Measurements from ENCODE around the gene DUSP3. TPM values are rescaled to one million over a fixed set of nuclear protein-coding genes. Genes with fewer than 3 reads are reported as not detected.

The DUSP3 gene
- polyA plus RNA-seq, 1 donor from 2014 or later, result 38.8 TPM

- no peak overlapping the region for H3K4me3 ChIP-seq (ENCODE audit: low read length)
- no peaks in the 10 kb centered on the region for H3K9me3 ChIP-seq (ENCODE audit: low read length)
- H3K4me2 ChIP-seq (ENCODE audit: low read length), result no peak overlapping the region
- no peaks in the 10 kb centered on the region for H3K79me2 ChIP-seq (replicated peaks; ENCODE audit: insufficient read depth, low read length)
- no peak overlapping the region for H3K27ac ChIP-seq (ENCODE audit: low read length)
- no peaks in the 10 kb centered on the region for H3K9me2 ChIP-seq (ENCODE audit: insufficient read depth, low read length)
- no peaks in the 10 kb centered on the region for H3K36me3 ChIP-seq (ENCODE audit: insufficient read depth, low read length)
- no peak overlapping the region for H3K9ac ChIP-seq (ENCODE audit: low read length)
- no peaks in the 10 kb centered on the region for H4K20me1 ChIP-seq (ENCODE audit: insufficient read depth)
- H3F3A ChIP-seq (ENCODE audit: insufficient read depth, low read length, poor library complexity, severe bottlenecking), result no peaks in the 10 kb centered on the region
- H2AFZ ChIP-seq (ENCODE audit: low read depth, low read length), result no peak overlapping the region
- no peaks in the 10 kb centered on the region for H3K27me3 ChIP-seq (ENCODE audit: insufficient read depth, low read depth, low read length)
- TF ChIP-seq CTCF (IDR thresholded peaks at IDR 0.05; ENCODE audit: poor library complexity, severe bottlenecking) (no peak), POLR2AphosphoS5 (IDR thresholded peaks at IDR 0.05) (no peak), EZH2 (IDR thresholded peaks at IDR 0.05; ENCODE audit: borderline replicate concordance, insufficient read depth, low read length, poor library complexity, severe bottlenecking) (no peak), TAF1 (IDR thresholded peaks at IDR 0.05; ENCODE audit: low read depth) (no peak), EP300 (conservative IDR thresholded peaks at IDR 0.05; ENCODE audit: poor library complexity, severe bottlenecking) (no peak), REST (IDR thresholded peaks at IDR 0.05; ENCODE audit: borderline replicate concordance) (no peak)
These were observed 47.4 kb upstream of the DUSP3 start for GRCh38 chr17:43826206-43826605.

DNA sequence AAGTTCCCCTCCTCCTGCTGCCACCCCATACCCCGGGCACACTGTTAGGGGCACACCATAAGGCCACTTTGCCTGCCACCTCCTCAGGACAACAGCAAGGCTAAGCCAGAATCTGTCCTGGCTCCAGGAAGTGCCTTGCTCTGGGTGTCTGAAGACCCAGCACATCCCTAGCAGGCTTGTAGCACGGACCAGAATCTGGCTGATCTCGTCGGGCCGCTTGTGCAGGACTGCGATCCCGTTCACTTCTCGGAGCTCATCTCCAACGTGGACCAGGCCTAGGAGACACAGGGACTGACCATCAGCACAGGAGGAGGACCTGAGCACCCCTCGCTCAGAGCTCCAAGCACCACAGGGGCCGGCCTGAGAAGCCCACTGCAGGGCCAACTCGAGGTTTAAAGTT is 46.8 kb upstream of the DUSP3 start:
- no peak overlapping the region for H3K4me2 ChIP-seq (ENCODE audit: low read length)
- H3F3A ChIP-seq (ENCODE audit: insufficient read depth, low read length, poor library complexity, severe bottlenecking), result no peaks in the 10 kb centered on the region
- no peak overlapping the region for H3K9ac ChIP-seq (ENCODE audit: low read length)
- H3K4me3 ChIP-seq (ENCODE audit: low read length), result no peak overlapping the region
- no peak overlapping the region for H2AFZ ChIP-seq (ENCODE audit: low read depth, low read length)
- no peak for TF ChIP-seq CTCF (IDR thresholded peaks at IDR 0.05; ENCODE audit: poor library complexity, severe bottlenecking)
- no peak for TF ChIP-seq SMC3 (conservative IDR thresholded peaks at IDR 0.05; ENCODE audit: poor library complexity)
- no peak for TF ChIP-seq POLR2AphosphoS5 (IDR thresholded peaks at IDR 0.05)
- H4K20me1 ChIP-seq (ENCODE audit: insufficient read depth), result no peaks in the 10 kb centered on the region
- no peaks in the 10 kb centered on the region for H3K9me3 ChIP-seq (ENCODE audit: low read length)
- no peak overlapping the region for H3K27ac ChIP-seq (ENCODE audit: low read length)
- no peaks in the 10 kb centered on the region for H3K79me2 ChIP-seq (replicated peaks; ENCODE audit: insufficient read depth, low read length)
- H3K27me3 ChIP-seq (ENCODE audit: insufficient read depth, low read depth, low read length), result no peaks in the 10 kb centered on the region
- no peaks in the 10 kb centered on the region for H3K9me2 ChIP-seq (ENCODE audit: insufficient read depth, low read length)
- H3K36me3 ChIP-seq (ENCODE audit: insufficient read depth, low read length), result no peaks in the 10 kb centered on the region

Data from neural cell (in vitro differentiated cells).